ENCODE measurements around the gene ZNF622.

DNA sequence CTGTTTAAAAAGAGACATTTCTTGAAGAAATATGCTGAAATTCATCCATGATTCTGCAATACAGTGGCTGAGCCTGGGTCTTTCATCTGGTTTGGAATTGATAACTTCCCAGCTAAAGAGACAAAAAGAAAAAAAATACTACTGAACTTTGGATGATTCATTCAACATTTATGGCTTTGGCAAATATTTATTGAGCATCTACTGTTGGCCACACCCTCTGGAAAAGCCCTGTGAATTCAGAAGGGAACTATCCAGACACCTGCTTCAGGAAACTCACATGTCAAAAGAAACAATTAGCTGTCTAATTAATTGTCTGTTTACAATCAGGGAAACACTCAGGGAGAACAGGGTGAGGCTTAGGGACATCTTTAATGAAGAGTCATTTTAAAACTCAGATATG, 17.8 kb upstream of the ZNF622 start:
- TF ChIP-seq, protein P1, sequence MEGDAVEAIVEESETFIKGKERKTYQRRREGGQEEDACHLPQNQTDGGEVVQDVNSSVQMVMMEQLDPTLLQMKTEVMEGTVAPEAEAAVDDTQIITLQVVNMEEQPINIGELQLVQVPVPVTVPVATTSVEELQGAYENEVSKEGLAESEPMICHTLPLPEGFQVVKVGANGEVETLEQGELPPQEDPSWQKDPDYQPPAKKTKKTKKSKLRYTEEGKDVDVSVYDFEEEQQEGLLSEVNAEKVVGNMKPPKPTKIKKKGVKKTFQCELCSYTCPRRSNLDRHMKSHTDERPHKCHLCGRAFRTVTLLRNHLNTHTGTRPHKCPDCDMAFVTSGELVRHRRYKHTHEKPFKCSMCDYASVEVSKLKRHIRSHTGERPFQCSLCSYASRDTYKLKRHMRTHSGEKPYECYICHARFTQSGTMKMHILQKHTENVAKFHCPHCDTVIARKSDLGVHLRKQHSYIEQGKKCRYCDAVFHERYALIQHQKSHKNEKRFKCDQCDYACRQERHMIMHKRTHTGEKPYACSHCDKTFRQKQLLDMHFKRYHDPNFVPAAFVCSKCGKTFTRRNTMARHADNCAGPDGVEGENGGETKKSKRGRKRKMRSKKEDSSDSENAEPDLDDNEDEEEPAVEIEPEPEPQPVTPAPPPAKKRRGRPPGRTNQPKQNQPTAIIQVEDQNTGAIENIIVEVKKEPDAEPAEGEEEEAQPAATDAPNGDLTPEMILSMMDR (IDR thresholded peaks at IDR 0.05), result no peak
- no peak for TF ChIP-seq POLR2A (IDR thresholded peaks at IDR 0.05)
